Trophoblast cell (in vitro differentiated cells and primary cell): ENCODE results near the gene TNFAIP8L3.

Experiments
- DNase-seq, 2 donors: peaks; one replicate each; pipeline ENCODE4 v3.0.0-alpha.2; 2016
- H2AFZ ChIP-seq: 2 replicates; pipeline ENCODE4 v1.6.1; 2013; ENCODE audit warnings: low read length, moderate library complexity, mild to moderate bottlenecking; ENCODE audit not compliant: insufficient read depth, poor library complexity
- H2AK5ac ChIP-seq: 2 replicates; pipeline ENCODE4 v1.6.1; 2013; ENCODE audit warnings: mild to moderate bottlenecking, low read length
- H2BK120ac ChIP-seq: 2 replicates; pipeline ENCODE4 v1.6.1; 2013; ENCODE audit warnings: low read length, mild to moderate bottlenecking, moderate library complexity; ENCODE audit not compliant: insufficient read depth, poor library complexity
- H2BK12ac ChIP-seq: 2 replicates; pipeline ENCODE4 v1.6.1; 2013; ENCODE audit warnings: mild to moderate bottlenecking, low read length, moderate library complexity
- H2BK5ac ChIP-seq: 2 replicates; pipeline ENCODE4 v1.6.1; 2013; ENCODE audit warnings: low read length, low read depth, moderate library complexity, mild to moderate bottlenecking; ENCODE audit not compliant: poor library complexity
- H3K14ac ChIP-seq: 2 replicates; pipeline ENCODE4 v1.6.1; 2013; ENCODE audit warnings: mild to moderate bottlenecking, low read length
- H3K18ac ChIP-seq: 2 replicates; pipeline ENCODE4 v1.6.1; 2013; ENCODE audit warnings: mild to moderate bottlenecking, low read length
- H3K23ac ChIP-seq: 2 replicates; pipeline ENCODE4 v1.6.1; 2013; ENCODE audit warnings: low read length
- H3K27ac ChIP-seq: 2 replicates; pipeline ENCODE4 v1.5.1; 2013; ENCODE audit warnings: low read depth, mild to moderate bottlenecking, inconsistent platforms, low read length, moderate library complexity
- H3K27me3 ChIP-seq: 2 replicates; pipeline ENCODE4 v1.6.1; 2013; ENCODE audit warnings: inconsistent platforms, mild to moderate bottlenecking, low read length, moderate library complexity; ENCODE audit not compliant: insufficient read depth
- H3K36me3 ChIP-seq, 2 experiments: 1 replicate in 1 of 2; 2 replicates in 1 of 2; pipeline ENCODE4 v1.6.1; 2013; ENCODE audit warnings: low read length in 2 of 2, mild to moderate bottlenecking in 2 of 2, moderate library complexity in 1 of 2; ENCODE audit not compliant: insufficient read depth in 2 of 2, control insufficient read depth in 1 of 2
- H3K4ac ChIP-seq: 2 replicates; pipeline ENCODE4 v1.6.1; 2013; ENCODE audit warnings: low read depth, mild to moderate bottlenecking, low read length, moderate library complexity
- H3K4me1 ChIP-seq, 2 experiments: 1 replicate in 1 of 2; 2 replicates in 1 of 2; pipeline ENCODE4 v1.6.1; 2013; ENCODE audit warnings: low read length in 2 of 2, mild to moderate bottlenecking in 2 of 2, moderate library complexity in 1 of 2; ENCODE audit not compliant: insufficient read depth in 2 of 2, control insufficient read depth in 1 of 2
- H3K4me2 ChIP-seq: 2 replicates; pipeline ENCODE4 v1.6.1; 2013; ENCODE audit warnings: inconsistent platforms, mild to moderate bottlenecking, low read length, moderate library complexity
- H3K4me3 ChIP-seq: 2 replicates; pipeline ENCODE4 v1.5.1; 2013; ENCODE audit warnings: mild to moderate bottlenecking, low read depth, low read length, inconsistent platforms
- H3K79me1 ChIP-seq: one replicate; pipeline ENCODE4 v1.6.1; 2013; ENCODE audit warnings: low read length
- H3K79me2 ChIP-seq: 2 replicates; pipeline ENCODE4 v1.6.1; 2013; ENCODE audit warnings: low read length, mild to moderate bottlenecking; ENCODE audit not compliant: control insufficient read depth, insufficient read depth, poor library complexity
- H3K9ac ChIP-seq: 2 replicates; pipeline ENCODE4 v1.6.1; 2013; ENCODE audit warnings: mild to moderate bottlenecking, low read length
- H3K9me3 ChIP-seq: 2 replicates; pipeline ENCODE4 v1.6.1; 2013; ENCODE audit warnings: low read depth, mild to moderate bottlenecking, control low read depth, inconsistent platforms, low read length; ENCODE audit not compliant: insufficient read depth
- H4K12ac ChIP-seq: 2 replicates; pipeline ENCODE4 v1.6.1; 2013; ENCODE audit warnings: low read depth, mild to moderate bottlenecking, low read length, moderate library complexity
- H4K8ac ChIP-seq: 2 replicates; pipeline ENCODE4 v1.6.1; 2013; ENCODE audit warnings: low read depth, mild to moderate bottlenecking, low read length, moderate library complexity
- H4K91ac ChIP-seq: one replicate; pipeline ENCODE4 v1.6.1; 2013; ENCODE audit warnings: low read depth, mild to moderate bottlenecking, low read length, moderate library complexity
- WGBS: extraction: QIAGEN DNeasy Blood & Tissue Kit; methylation state at CpG from one replicate; pipeline ENCODE4 v1.1.7; 2013; ENCODE audit warnings: missing lambda C conversion rate; ENCODE audit not compliant: insufficient read length, insufficient coverage; ENCODE audit errors: extremely low coverage; 5-methylcytosine and 5-hydroxymethylcytosine counted together

The TNFAIP8L3 gene

DNA sequence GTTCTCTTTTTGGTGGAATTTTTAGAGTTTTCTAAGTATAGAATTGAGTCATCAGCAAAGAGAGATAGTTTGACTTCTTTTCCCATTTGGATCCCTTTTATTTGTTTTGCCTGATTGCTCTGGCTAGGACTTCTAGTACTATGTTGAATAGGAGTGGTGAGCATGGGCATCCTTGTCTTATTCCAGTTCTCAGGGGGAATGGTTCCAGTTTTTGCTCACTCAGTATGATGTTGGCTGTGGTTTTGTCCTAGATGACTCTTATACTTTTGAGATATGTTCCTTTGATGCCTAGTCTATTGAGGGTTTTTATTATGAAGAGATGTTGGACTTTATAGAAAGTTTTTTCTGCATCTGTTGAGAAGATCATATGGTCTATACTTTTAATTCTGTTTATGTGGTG is 72.5 kb downstream of the TNFAIP8L3 start:
- Histone ChIP-seq H2BK120ac (no peak overlapping the region), H3K9ac (no peak overlapping the region), H3K18ac (no peak overlapping the region), H3K27ac (no peak overlapping the region), H3K4ac (no peak overlapping the region), H2BK12ac (no peak overlapping the region), H3K36me3 (no peaks in the 10 kb centered on the region), H4K91ac (no peak overlapping the region), H3K79me2 (no peaks in the 10 kb centered on the region), H3K79me1 (no peaks in the 10 kb centered on the region), H3K4me2 (no peak overlapping the region), H4K8ac (no peak overlapping the region), H3K4me3 (no peak overlapping the region), H3K23ac (no peak overlapping the region), H3K9me3 (no peaks in the 10 kb centered on the region), H3K14ac (no peak overlapping the region), H2AFZ (no peak overlapping the region), H3K4me1 (no peaks in the 10 kb centered on the region), H3K27me3 (no peaks in the 10 kb centered on the region), H4K12ac (no peak overlapping the region), H2AK5ac (no peak overlapping the region), H2BK5ac (no peak overlapping the region)
- no peak for DNase-seq

DNA sequence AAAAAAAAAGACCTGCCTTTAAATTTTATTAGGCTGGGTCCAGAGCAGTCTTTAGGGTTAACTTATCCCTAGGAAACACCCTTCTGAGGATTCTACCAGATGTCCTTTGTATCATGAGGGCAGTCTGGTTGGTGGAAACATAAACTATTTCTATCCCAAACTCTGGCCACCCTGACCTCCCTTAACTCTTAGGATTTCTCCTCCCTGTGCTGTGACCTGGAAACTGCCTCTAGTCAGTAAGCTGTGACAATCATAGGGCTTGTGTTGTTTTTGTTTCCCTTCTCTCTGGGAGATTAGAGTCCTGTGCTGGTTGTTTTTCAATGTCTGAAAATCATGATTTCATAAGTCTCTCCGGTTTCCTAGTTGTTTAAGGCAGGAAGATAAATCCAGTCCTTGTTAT is 78.1 kb downstream of the TNFAIP8L3 start:
- H3K23ac ChIP-seq: no peak overlapping the region
- H3K4me2 ChIP-seq: no peak overlapping the region
- H4K8ac ChIP-seq: no peak overlapping the region
- no peak overlapping the region for H3K14ac ChIP-seq
- H4K12ac ChIP-seq: no peak overlapping the region
- no peaks in the 10 kb centered on the region for H3K4me1 ChIP-seq
- H2BK120ac ChIP-seq: no peak overlapping the region
- H3K27ac ChIP-seq: no peak overlapping the region
- no peak overlapping the region for H3K4ac ChIP-seq
- no peak overlapping the region for H3K18ac ChIP-seq
- H3K9me3 ChIP-seq: no peaks in the 10 kb centered on the region
- no peaks in the 10 kb centered on the region for H3K79me2 ChIP-seq
- no CpG with 5 or more reads among the region's 1 CpG for WGBS
- no peak overlapping the region for H2BK5ac ChIP-seq
- H4K91ac ChIP-seq: no peak overlapping the region
- H2AFZ ChIP-seq: no peak overlapping the region
- no peak overlapping the region for H3K9ac ChIP-seq
- no peak for DNase-seq
- H3K79me1 ChIP-seq: no peaks in the 10 kb centered on the region
- H3K36me3 ChIP-seq: no peaks in the 10 kb centered on the region
- H2BK12ac ChIP-seq: no peak overlapping the region
- H3K27me3 ChIP-seq: no peaks in the 10 kb centered on the region
- H2AK5ac ChIP-seq: no peak overlapping the region
- H3K4me3 ChIP-seq: no peak overlapping the region

DNA sequence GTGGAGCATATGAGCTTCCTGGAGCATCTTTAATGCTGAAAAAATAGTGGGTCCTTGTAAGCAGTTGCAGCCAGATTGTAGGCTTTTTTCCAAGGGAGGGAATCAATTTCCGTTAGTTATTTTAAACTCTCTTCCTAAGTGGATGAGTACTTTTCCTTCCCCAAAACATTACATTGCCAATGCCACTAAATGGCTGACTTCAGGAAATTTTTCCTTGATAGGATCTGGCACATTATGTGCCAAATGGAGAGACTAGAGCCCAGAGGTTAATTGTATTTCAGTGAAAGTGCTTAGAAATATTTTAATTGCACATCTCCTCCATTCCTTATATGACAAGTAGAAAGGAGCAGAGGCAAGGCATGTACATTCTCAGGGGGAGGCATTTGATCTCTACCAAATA is 83.5 kb downstream of the TNFAIP8L3 start:
- H3K4me2 ChIP-seq: no peak overlapping the region
- no peaks in the 10 kb centered on the region for H3K27me3 ChIP-seq
- no peaks in the 10 kb centered on the region for H3K36me3 ChIP-seq
- no peaks in the 10 kb centered on the region for H3K4me1 ChIP-seq
- no peaks in the 10 kb centered on the region for H3K79me1 ChIP-seq
- H3K79me2 ChIP-seq: no peaks in the 10 kb centered on the region
- H3K23ac ChIP-seq: no peak overlapping the region
- H4K8ac ChIP-seq: no peak overlapping the region
- H3K18ac ChIP-seq: no peak overlapping the region
- no CpG with 5 or more reads among the region's 1 CpG for WGBS
- H3K4ac ChIP-seq: no peak overlapping the region
- H2AFZ ChIP-seq: no peak overlapping the region
- no peak for DNase-seq
- no peak overlapping the region for H4K91ac ChIP-seq
- H3K4me3 ChIP-seq: no peak overlapping the region
- no peak overlapping the region for H4K12ac ChIP-seq
- H2BK5ac ChIP-seq: no peak overlapping the region
- no peak overlapping the region for H3K27ac ChIP-seq
- no peak overlapping the region for H2BK12ac ChIP-seq
- no peak overlapping the region for H3K14ac ChIP-seq
- no peak overlapping the region for H2BK120ac ChIP-seq
- H3K9ac ChIP-seq: no peak overlapping the region
- no peaks in the 10 kb centered on the region for H3K9me3 ChIP-seq
- no peak overlapping the region for H2AK5ac ChIP-seq

GRCh38 chr15:51007131-51007666 is 87.5 kb downstream of the TNFAIP8L3 start:
- Histone ChIP-seq H3K79me1 (no peaks in the 10 kb centered on the region), H3K36me3 (peaks cover 0 to 1% of the 10 kb centered on the region in 2 experiments), H2BK12ac (no peak overlapping the region), H2BK5ac (no peak overlapping the region), H2BK120ac (no peak overlapping the region), H3K27me3 (no peaks in the 10 kb centered on the region), H4K12ac (no peak overlapping the region), H3K27ac (no peak overlapping the region), H2AK5ac (no peak overlapping the region), H3K4me1 (peaks cover 3 to 4% of the 10 kb centered on the region in 2 experiments), H3K14ac (no peak overlapping the region), H3K9me3 (no peaks in the 10 kb centered on the region), H3K9ac (no peak overlapping the region), H3K4me3 (no peak overlapping the region), H3K4ac (no peak overlapping the region), H4K8ac (no peak overlapping the region), H3K79me2 (no peaks in the 10 kb centered on the region), H3K18ac (no peak overlapping the region), H4K91ac (no peak overlapping the region), H2AFZ (no peak overlapping the region), H3K4me2 (no peak overlapping the region), H3K23ac (no peak overlapping the region)
- no peak for DNase-seq
- no CpG with 5 or more reads among the region's 4 CpGs for WGBS
